ENCODE results near the gene SASH1.

The SASH1 gene

DNA sequence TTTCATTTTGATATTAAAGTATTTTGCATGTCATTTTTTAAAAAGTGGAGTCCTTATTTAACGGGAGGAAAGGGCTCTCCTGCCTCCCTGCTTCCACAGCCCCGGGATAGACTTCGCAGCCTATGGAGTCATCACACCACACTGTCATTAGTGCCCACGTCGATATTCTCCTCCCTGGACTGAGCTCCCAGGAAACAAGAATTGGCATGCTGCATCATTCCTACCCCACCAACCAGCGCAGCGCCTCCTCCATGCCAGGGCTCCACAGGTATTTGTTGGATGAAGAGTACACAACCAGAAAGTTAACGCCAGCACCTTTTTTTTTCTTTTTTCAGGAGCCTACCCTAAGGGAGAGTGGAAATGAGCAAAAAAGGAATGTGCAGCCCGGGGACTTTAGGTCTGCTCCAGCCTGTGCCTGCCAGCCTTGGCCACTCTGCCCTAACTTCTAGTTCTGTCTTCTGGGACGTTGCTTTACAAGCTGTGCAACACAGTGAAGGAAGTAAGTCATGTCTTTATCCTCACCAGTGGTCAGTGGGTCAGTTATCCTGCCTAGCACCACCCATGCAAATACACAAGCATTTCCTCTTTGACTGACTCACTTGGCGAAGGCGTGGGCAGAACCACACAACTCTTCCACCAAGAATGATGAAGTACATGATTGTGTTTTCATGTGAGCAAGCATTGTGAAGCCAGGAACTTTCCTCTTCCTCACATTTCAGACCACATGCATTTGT is 223.5 kb downstream of the SASH1 start:
- Histone ChIP-seq H4K8ac (ENCODE audit: low read depth, low read length) (no peak overlapping the region), H2AFZ (ENCODE audit: low read length) (no peak overlapping the region), H2BK120ac (ENCODE audit: low read depth, low read length) (no peak overlapping the region), H3K27ac (replicated peaks; ENCODE audit: low read length) (no peak overlapping the region), H3K4me2 (ENCODE audit: insufficient read depth, low read length, poor library complexity, severe bottlenecking) (no peak overlapping the region), H3K36me3 (replicated peaks in 1 of 2; ENCODE audit: control insufficient read depth in 2 of 2, insufficient read depth in 2 of 2, low read length in 2 of 2) (no peaks in the 10 kb centered on the region), H3K4ac (ENCODE audit: low read length) (no peak overlapping the region), H2AK5ac (ENCODE audit: low read depth, low read length) (no peak overlapping the region), H3K18ac (ENCODE audit: low read length) (no peak overlapping the region), H3K9ac (ENCODE audit: low read depth, low read length, poor library complexity) (no peak overlapping the region), H3K27me3 (ENCODE audit: control insufficient read depth in 3 of 3, insufficient read depth in 3 of 3, low read depth in 1 of 3, low read length in 3 of 3) (peaks cover 0 to 4% (median 0%) of the 10 kb centered on the region in 3 experiments), H2BK15ac (ENCODE audit: low read length) (no peak overlapping the region), H3K23ac (ENCODE audit: low read depth, low read length, poor library complexity) (peak overlapping the region; percentile 47), H3K4me1 (ENCODE audit: control insufficient read depth in 2 of 2, insufficient read depth in 1 of 2, low read depth in 1 of 2, low read length in 2 of 2) (peaks cover 0 to 2% of the 10 kb centered on the region in 2 donors), H4K91ac (ENCODE audit: low read depth, low read length, poor library complexity) (no peak overlapping the region), H3K14ac (ENCODE audit: low read length) (no peak overlapping the region), H3K4me3 (ENCODE audit: low read length in 2 of 2) (no peak overlapping the region), H2BK5ac (ENCODE audit: low read length) (no peak overlapping the region), H3K9me3 (replicated peaks in 1 of 2; ENCODE audit: control insufficient read depth in 2 of 2, insufficient read depth in 1 of 2, low read depth in 1 of 2, low read length in 2 of 2) (no peaks in the 10 kb centered on the region), H2BK12ac (ENCODE audit: low read length) (no peak overlapping the region), H3K79me1 (ENCODE audit: low read depth, low read length) (no peaks in the 10 kb centered on the region)
- no peak for DNase-seq (ENCODE audit: low spot score)
- WGBS, 2 donors (ENCODE audit: extremely low coverage in 2 of 2, insufficient read length in 2 of 2, insufficient replicate concordance in 1 of 2): no CpG with 5 or more reads among the region's 12 CpGs

DNA sequence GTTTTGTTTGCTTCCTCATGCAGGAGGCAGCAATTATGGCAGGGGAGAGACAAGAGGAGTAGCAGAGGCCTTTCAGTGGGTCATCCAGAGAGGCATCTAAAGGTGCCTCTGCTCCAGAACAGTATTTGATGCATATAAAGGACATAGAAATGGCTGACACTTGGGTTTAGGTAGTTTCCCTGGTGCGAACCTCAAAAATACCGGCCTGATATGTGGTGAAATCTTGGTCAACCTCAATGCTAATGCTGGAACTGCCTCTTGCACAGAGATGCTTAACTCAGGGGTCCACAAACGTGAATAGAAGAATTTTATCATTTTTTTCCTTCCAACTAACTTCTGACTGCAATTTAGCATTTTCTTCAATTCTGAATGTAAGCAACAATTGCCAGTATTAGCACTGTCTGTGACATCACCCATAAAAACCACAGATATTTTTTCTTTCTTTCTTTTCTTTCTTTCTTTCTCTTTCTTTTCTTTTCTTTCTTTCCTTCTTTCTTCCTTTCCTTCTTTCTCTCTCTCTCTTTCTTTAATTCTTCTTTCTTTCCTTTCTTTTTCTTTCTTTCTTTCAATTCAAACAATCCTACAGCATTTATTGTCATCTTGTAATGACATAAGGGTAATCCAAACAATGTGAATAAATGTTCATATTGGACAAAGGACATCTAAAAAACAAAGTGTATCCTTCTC is 224.2 kb downstream of the SASH1 start:
- no peak overlapping the region for H4K91ac ChIP-seq (ENCODE audit: low read depth, low read length, poor library complexity)
- no CpG with 5 or more reads among the region's 3 CpGs for WGBS, 2 donors (ENCODE audit: extremely low coverage in 2 of 2, insufficient read length in 2 of 2, insufficient replicate concordance in 1 of 2)
- H3K9ac ChIP-seq (ENCODE audit: low read depth, low read length, poor library complexity): no peak overlapping the region
- H3K9me3 ChIP-seq (replicated peaks in 1 of 2; ENCODE audit: control insufficient read depth in 2 of 2, insufficient read depth in 1 of 2, low read depth in 1 of 2, low read length in 2 of 2): no peaks in the 10 kb centered on the region
- H2AK5ac ChIP-seq (ENCODE audit: low read depth, low read length): no peak overlapping the region
- no peak overlapping the region for H3K18ac ChIP-seq (ENCODE audit: low read length)
- H3K36me3 ChIP-seq (replicated peaks in 1 of 2; ENCODE audit: control insufficient read depth in 2 of 2, insufficient read depth in 2 of 2, low read length in 2 of 2): no peaks in the 10 kb centered on the region
- no peak overlapping the region for H2BK15ac ChIP-seq (ENCODE audit: low read length)
- no peak overlapping the region for H2AFZ ChIP-seq (ENCODE audit: low read length)
- H2BK12ac ChIP-seq (ENCODE audit: low read length): no peak overlapping the region
- H4K8ac ChIP-seq (ENCODE audit: low read depth, low read length): no peak overlapping the region
- H3K4me2 ChIP-seq (ENCODE audit: insufficient read depth, low read length, poor library complexity, severe bottlenecking): no peak overlapping the region
- no peak overlapping the region for H2BK5ac ChIP-seq (ENCODE audit: low read length)
- H3K23ac ChIP-seq (ENCODE audit: low read depth, low read length, poor library complexity): no peak overlapping the region
- H3K4me1 ChIP-seq (ENCODE audit: control insufficient read depth in 2 of 2, insufficient read depth in 1 of 2, low read depth in 1 of 2, low read length in 2 of 2): no peaks in the 10 kb centered on the region
- H3K4me3 ChIP-seq (ENCODE audit: low read length in 2 of 2): no peak overlapping the region
- H2BK120ac ChIP-seq (ENCODE audit: low read depth, low read length): no peak overlapping the region
- no peak overlapping the region for H3K4ac ChIP-seq (ENCODE audit: low read length)
- no peak for DNase-seq (ENCODE audit: low spot score)
- H3K27me3 ChIP-seq (ENCODE audit: control insufficient read depth in 3 of 3, insufficient read depth in 3 of 3, low read depth in 1 of 3, low read length in 3 of 3): peaks cover 0 to 4% (median 0%) of the 10 kb centered on the region in 3 experiments
- no peaks in the 10 kb centered on the region for H3K79me1 ChIP-seq (ENCODE audit: low read depth, low read length)
- no peak overlapping the region for H3K27ac ChIP-seq (replicated peaks; ENCODE audit: low read length)
- no peak overlapping the region for H3K14ac ChIP-seq (ENCODE audit: low read length)

DNA sequence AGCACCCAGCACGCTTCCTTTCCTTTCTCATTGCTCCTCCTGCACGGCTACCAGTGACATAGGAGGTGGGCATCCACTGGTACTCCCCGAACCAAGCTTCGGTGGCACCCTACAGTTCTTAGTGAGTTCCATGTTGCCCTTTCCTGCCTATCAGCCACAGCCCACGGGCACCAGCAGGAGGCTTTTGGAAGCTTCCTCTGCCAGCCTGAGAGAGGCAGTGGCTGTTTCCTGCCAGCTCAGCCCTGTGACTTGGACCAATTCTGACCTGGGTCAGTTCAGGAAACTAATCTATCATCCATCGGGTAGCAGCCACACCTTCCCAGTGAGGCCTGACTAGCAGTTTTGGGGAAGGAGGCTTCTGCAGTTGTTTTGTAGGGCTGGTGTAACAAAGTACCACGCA is 227.8 kb downstream of the SASH1 start:
- no peak overlapping the region for H3K4ac ChIP-seq (ENCODE audit: low read length)
- H3K79me1 ChIP-seq (ENCODE audit: low read depth, low read length): no peaks in the 10 kb centered on the region
- no peak overlapping the region for H2BK15ac ChIP-seq (ENCODE audit: low read length)
- H2AFZ ChIP-seq (ENCODE audit: low read length): no peak overlapping the region
- H2BK12ac ChIP-seq (ENCODE audit: low read length): no peak overlapping the region
- no peak overlapping the region for H2BK120ac ChIP-seq (ENCODE audit: low read depth, low read length)
- peak overlapping the region; percentile 13 for H3K18ac ChIP-seq (ENCODE audit: low read length)
- H3K9me3 ChIP-seq (replicated peaks in 1 of 2; ENCODE audit: control insufficient read depth in 2 of 2, insufficient read depth in 1 of 2, low read depth in 1 of 2, low read length in 2 of 2): no peaks in the 10 kb centered on the region
- WGBS, 2 donors (ENCODE audit: extremely low coverage in 2 of 2, insufficient read length in 2 of 2, insufficient replicate concordance in 1 of 2): no CpG with 5 or more reads among the region's 7 CpGs
- H3K9ac ChIP-seq (ENCODE audit: low read depth, low read length, poor library complexity): no peak overlapping the region
- no peaks in the 10 kb centered on the region for H3K36me3 ChIP-seq (replicated peaks in 1 of 2; ENCODE audit: control insufficient read depth in 2 of 2, insufficient read depth in 2 of 2, low read length in 2 of 2)
- no peak overlapping the region for H3K27ac ChIP-seq (replicated peaks; ENCODE audit: low read length)
- peaks cover 0 to 7% (median 0%) of the 10 kb centered on the region in 3 experiments for H3K27me3 ChIP-seq (ENCODE audit: control insufficient read depth in 3 of 3, insufficient read depth in 3 of 3, low read depth in 1 of 3, low read length in 3 of 3)
- no peak overlapping the region for H3K14ac ChIP-seq (ENCODE audit: low read length)
- no peak overlapping the region for H3K23ac ChIP-seq (ENCODE audit: low read depth, low read length, poor library complexity)
- H3K4me1 ChIP-seq (ENCODE audit: control insufficient read depth in 2 of 2, insufficient read depth in 1 of 2, low read depth in 1 of 2, low read length in 2 of 2): no peaks in the 10 kb centered on the region
- no peak overlapping the region for H4K91ac ChIP-seq (ENCODE audit: low read depth, low read length, poor library complexity)
- no peak overlapping the region for H2BK5ac ChIP-seq (ENCODE audit: low read length)
- no peak for DNase-seq (ENCODE audit: low spot score)
- no peak overlapping the region for H2AK5ac ChIP-seq (ENCODE audit: low read depth, low read length)
- no peak overlapping the region for H3K4me2 ChIP-seq (ENCODE audit: insufficient read depth, low read length, poor library complexity, severe bottlenecking)
- H3K4me3 ChIP-seq (ENCODE audit: low read length in 2 of 2): no peak overlapping the region
- H4K8ac ChIP-seq (ENCODE audit: low read depth, low read length): no peak overlapping the region

DNA sequence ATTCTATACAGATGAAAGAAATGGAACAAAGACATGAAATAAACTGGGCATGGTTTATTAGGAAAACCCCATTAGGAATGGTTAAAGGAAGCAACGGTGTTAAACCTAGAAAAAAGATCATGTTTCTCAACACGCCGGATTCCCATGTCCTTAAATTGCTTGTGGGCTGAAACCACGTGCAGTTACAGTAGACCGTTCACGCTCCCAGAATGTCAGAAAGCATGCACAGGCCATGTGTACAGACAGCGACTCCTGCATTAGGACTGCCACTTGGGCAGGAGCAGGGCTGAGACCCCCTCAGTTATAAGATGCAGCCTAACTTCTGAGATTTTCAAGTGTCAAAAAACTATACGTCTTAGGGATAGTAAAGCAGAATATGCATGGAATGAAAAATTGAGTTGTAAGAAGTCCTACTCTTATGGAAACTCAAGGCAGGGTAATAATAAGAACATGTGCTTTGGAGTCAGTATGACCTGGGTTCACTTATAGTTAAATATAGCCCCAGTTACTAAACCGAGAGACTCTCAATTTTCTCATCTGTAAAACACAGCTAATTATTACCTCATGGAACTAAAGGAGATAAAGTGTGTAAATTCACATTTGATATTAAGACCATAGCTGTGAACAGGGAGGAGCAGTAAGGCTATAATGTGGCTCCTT is 230.2 kb downstream of the SASH1 start:
- Histone ChIP-seq H3K23ac (ENCODE audit: low read depth, low read length, poor library complexity) (peak overlapping the region; percentile 44), H3K4ac (ENCODE audit: low read length) (no peak overlapping the region), H2BK120ac (ENCODE audit: low read depth, low read length) (no peak overlapping the region), H3K14ac (ENCODE audit: low read length) (no peak overlapping the region), H2BK5ac (ENCODE audit: low read length) (no peak overlapping the region), H3K4me2 (ENCODE audit: insufficient read depth, low read length, poor library complexity, severe bottlenecking) (no peak overlapping the region), H2AFZ (ENCODE audit: low read length) (no peak overlapping the region), H3K4me1 (ENCODE audit: control insufficient read depth in 2 of 2, insufficient read depth in 1 of 2, low read depth in 1 of 2, low read length in 2 of 2) (no peaks in the 10 kb centered on the region), H3K4me3 (ENCODE audit: low read length in 2 of 2) (no peak overlapping the region), H3K9ac (ENCODE audit: low read depth, low read length, poor library complexity) (no peak overlapping the region), H4K8ac (ENCODE audit: low read depth, low read length) (no peak overlapping the region), H2BK12ac (ENCODE audit: low read length) (no peak overlapping the region), H2BK15ac (ENCODE audit: low read length) (no peak overlapping the region), H3K9me3 (replicated peaks in 1 of 2; ENCODE audit: control insufficient read depth in 2 of 2, insufficient read depth in 1 of 2, low read depth in 1 of 2, low read length in 2 of 2) (no peaks in the 10 kb centered on the region), H3K27me3 (ENCODE audit: control insufficient read depth in 3 of 3, insufficient read depth in 3 of 3, low read depth in 1 of 3, low read length in 3 of 3) (peaks cover 0 to 3% (median 0%) of the 10 kb centered on the region in 3 experiments), H3K36me3 (replicated peaks in 1 of 2; ENCODE audit: control insufficient read depth in 2 of 2, insufficient read depth in 2 of 2, low read length in 2 of 2) (no peaks in the 10 kb centered on the region), H4K91ac (ENCODE audit: low read depth, low read length, poor library complexity) (no peak overlapping the region), H3K79me1 (ENCODE audit: low read depth, low read length) (no peaks in the 10 kb centered on the region), H3K18ac (ENCODE audit: low read length) (no peak overlapping the region), H3K27ac (replicated peaks; ENCODE audit: low read length) (no peak overlapping the region), H2AK5ac (ENCODE audit: low read depth, low read length) (no peak overlapping the region)
- no peak for DNase-seq (ENCODE audit: low spot score)
- no CpG with 5 or more reads among the region's 9 CpGs for WGBS, 2 donors (ENCODE audit: extremely low coverage in 2 of 2, insufficient read length in 2 of 2, insufficient replicate concordance in 1 of 2)
